Measurements from ENCODE around the gene ADCY2. TPM values are rescaled to one million over a fixed set of nuclear protein-coding genes. Genes with fewer than 3 reads are reported as not detected.

Gene ADCY2
- total RNA-seq, 4 donors from 2014 or later = 4.8 to 9.1 (median 5.7) TPM

DNA sequence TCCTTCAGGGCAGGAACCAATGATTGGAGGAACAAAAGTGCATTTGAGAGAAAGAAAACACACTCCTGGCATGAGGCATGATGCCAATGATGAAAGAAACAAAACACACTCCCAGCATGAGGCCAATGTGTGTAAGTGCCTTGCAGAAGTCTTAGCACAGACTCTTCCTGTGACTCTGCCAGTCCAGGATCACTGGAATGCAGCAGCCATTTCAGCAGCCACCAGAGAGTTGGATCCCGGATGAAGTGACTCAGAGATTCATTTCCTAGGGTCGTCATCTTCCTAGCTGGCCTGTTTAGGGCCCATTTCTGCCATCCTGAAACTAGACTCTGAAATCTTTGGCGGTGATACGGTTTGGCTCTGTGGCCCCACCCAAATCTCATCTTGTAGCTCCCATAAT is 242.5 kb downstream of the ADCY2 start:
- TF ChIP-seq POLR2AphosphoS5 (IDR thresholded peaks at IDR 0.05) = no peak
- no peaks in the 10 kb centered on the region for H3K27me3 ChIP-seq
- no peaks in the 10 kb centered on the region for H3K36me3 ChIP-seq
- 87% methylated on average over 4 of the region's 4 CpGs for WGBS
- H3K27ac ChIP-seq (replicated peaks in 1 of 4) = no peak overlapping the region
- DNase-seq (ENCODE audit: extremely low spot score) = peak; percentile 34
- peaks cover 0 to 6% (median 0%) of the 10 kb centered on the region in 4 donors for H3K9me3 ChIP-seq
- H3K4me3 ChIP-seq = no peak overlapping the region
- intact Hi-C loops (cut with DNase I) = no loop called here
- H3K4me1 ChIP-seq = no peaks in the 10 kb centered on the region

- H3K36me3 ChIP-seq = no peaks in the 10 kb centered on the region
- H3K4me1 ChIP-seq = no peaks in the 10 kb centered on the region
- no peak for TF ChIP-seq EP300 (IDR thresholded peaks at IDR 0.05)
- TF ChIP-seq POLR2A (IDR thresholded peaks at IDR 0.05; ENCODE audit: low read depth) = no peak
- TF ChIP-seq, protein P1, sequence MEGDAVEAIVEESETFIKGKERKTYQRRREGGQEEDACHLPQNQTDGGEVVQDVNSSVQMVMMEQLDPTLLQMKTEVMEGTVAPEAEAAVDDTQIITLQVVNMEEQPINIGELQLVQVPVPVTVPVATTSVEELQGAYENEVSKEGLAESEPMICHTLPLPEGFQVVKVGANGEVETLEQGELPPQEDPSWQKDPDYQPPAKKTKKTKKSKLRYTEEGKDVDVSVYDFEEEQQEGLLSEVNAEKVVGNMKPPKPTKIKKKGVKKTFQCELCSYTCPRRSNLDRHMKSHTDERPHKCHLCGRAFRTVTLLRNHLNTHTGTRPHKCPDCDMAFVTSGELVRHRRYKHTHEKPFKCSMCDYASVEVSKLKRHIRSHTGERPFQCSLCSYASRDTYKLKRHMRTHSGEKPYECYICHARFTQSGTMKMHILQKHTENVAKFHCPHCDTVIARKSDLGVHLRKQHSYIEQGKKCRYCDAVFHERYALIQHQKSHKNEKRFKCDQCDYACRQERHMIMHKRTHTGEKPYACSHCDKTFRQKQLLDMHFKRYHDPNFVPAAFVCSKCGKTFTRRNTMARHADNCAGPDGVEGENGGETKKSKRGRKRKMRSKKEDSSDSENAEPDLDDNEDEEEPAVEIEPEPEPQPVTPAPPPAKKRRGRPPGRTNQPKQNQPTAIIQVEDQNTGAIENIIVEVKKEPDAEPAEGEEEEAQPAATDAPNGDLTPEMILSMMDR (IDR thresholded peaks at IDR 0.05) = no peak
- no peak for TF ChIP-seq POLR2AphosphoS5 (IDR thresholded peaks at IDR 0.05)
- no peaks in the 10 kb centered on the region for H3K27me3 ChIP-seq
- H3K27ac ChIP-seq (replicated peaks in 1 of 4) = no peak overlapping the region
- no peak overlapping the region for H3K4me3 ChIP-seq
- intact Hi-C loops (cut with DNase I) = no loop called here
- DNase-seq (ENCODE audit: extremely low spot score) = no peak
- H3K9me3 ChIP-seq = peaks cover 0 to 6% (median 0%) of the 10 kb centered on the region in 4 donors
Measured at GRCh38 chr5:7642029-7642428, 246.1 kb downstream of the ADCY2 start.

GRCh38 chr5:7644723-7645122 is 248.8 kb downstream of the ADCY2 start:
- no peak for DNase-seq (ENCODE audit: extremely low spot score)
- no peak for TF ChIP-seq POLR2AphosphoS5 (IDR thresholded peaks at IDR 0.05)
- TF ChIP-seq POLR2A (IDR thresholded peaks at IDR 0.05; ENCODE audit: low read depth) = no peak
- TF ChIP-seq EP300 (IDR thresholded peaks at IDR 0.05) = no peak
- TF ChIP-seq, protein P1 (IDR thresholded peaks at IDR 0.05) = no peak
- Histone ChIP-seq H3K27ac (replicated peaks in 1 of 4) (no peak overlapping the region), H3K9me3 (peaks cover 0 to 6% (median 0%) of the 10 kb centered on the region in 4 donors), H3K4me3 (no peak overlapping the region), H3K27me3 (no peaks in the 10 kb centered on the region), H3K36me3 (no peaks in the 10 kb centered on the region), H3K4me1 (peaks cover 0 to 8% (median 6%) of the 10 kb centered on the region in 4 donors)
- 91% methylated on average over 3 of the region's 3 CpGs for WGBS
- intact Hi-C loops (cut with DNase I) = no loop called here

GRCh38 chr5:7650755-7651154 is 254.8 kb downstream of the ADCY2 start:
- H3K27ac ChIP-seq (replicated peaks in 1 of 4) = peak overlapping the region; percentile 24 to 52 (median 48)
- intact Hi-C loops (cut with DNase I) = no loop called here
- WGBS = 51% methylated on average over 6 of the region's 6 CpGs

GRCh38 chr5:7653046-7653445 is 257.1 kb downstream of the ADCY2 start:
- peaks cover 0 to 32% (median 19%) of the 10 kb centered on the region in 4 donors for H3K4me1 ChIP-seq
- H3K9me3 ChIP-seq = no peaks in the 10 kb centered on the region
- H3K36me3 ChIP-seq = no peaks in the 10 kb centered on the region
- 90% methylated on average over 6 of the region's 6 CpGs for WGBS
- no peak for TF ChIP-seq EP300 (IDR thresholded peaks at IDR 0.05)
- TF ChIP-seq, protein P1 (IDR thresholded peaks at IDR 0.05) = no peak
- TF ChIP-seq POLR2A (IDR thresholded peaks at IDR 0.05; ENCODE audit: low read depth) = no peak
- TF ChIP-seq POLR2AphosphoS5 (IDR thresholded peaks at IDR 0.05) = no peak
- DNase-seq (ENCODE audit: extremely low spot score) = peak; percentile 70
- intact Hi-C loops (cut with DNase I) = no loop called here
- H3K27ac ChIP-seq (replicated peaks in 1 of 4) = no peak overlapping the region
- no peak overlapping the region for H3K4me3 ChIP-seq
- no peaks in the 10 kb centered on the region for H3K27me3 ChIP-seq

More at GRCh38 chr5:7650755-7651154, 254.8 kb downstream of the ADCY2 start:
- Histone ChIP-seq H3K9me3 (no peaks in the 10 kb centered on the region), H3K36me3 (no peaks in the 10 kb centered on the region), H3K27me3 (no peaks in the 10 kb centered on the region), H3K4me1 (peaks cover 0 to 32% (median 19%) of the 10 kb centered on the region in 4 donors), H3K4me3 (no peak overlapping the region)
- peak; percentile 90 for DNase-seq (ENCODE audit: extremely low spot score)
- TF ChIP-seq POLR2AphosphoS5 (IDR thresholded peaks at IDR 0.05) (no peak), EP300 (IDR thresholded peaks at IDR 0.05) (no peak), POLR2A (IDR thresholded peaks at IDR 0.05; ENCODE audit: low read depth) (no peak)
- TF ChIP-seq, protein P1 (IDR thresholded peaks at IDR 0.05) = no peak
